Ovary (tissue), 9 donors: ENCODE data around the gene COG5. TPM values are rescaled to one million over a fixed set of nuclear protein-coding genes. Genes with fewer than 3 reads are reported as not detected.

ENCODE experiments used
- DNase-seq, 5 donors: peaks; one replicate each; pipeline ENCODE4 v3.0.0-alpha.2; 2019 to 2020
- H3K27ac ChIP-seq, 2 donors: fragments of 200-600 bp; one replicate each; pipeline versions ENCODE4 v1.5.1 to v1.8.0; 2019 to 2022
- H3K27me3 ChIP-seq: fragments of 200-600 bp; one replicate; pipeline ENCODE4 v1.8.0; 2022
- H3K36me3 ChIP-seq: fragments of 200-600 bp; sonication (generic); one replicate; pipeline ENCODE4 v1.5.1; 2019
- H3K4me1 ChIP-seq: one replicate; pipeline ENCODE4 v1.8.1; 2013; ENCODE audit warnings: mild to moderate bottlenecking, moderate library complexity; ENCODE audit not compliant: insufficient read depth
- H3K4me3 ChIP-seq: fragments of 200-600 bp; sonication (generic); one replicate; pipeline ENCODE4 v1.5.1; 2017
- H3K9me3 ChIP-seq, 2 donors: fragments of 200-600 bp in 1 of 2; sonication (generic) in 1 of 2; one replicate each; pipeline versions ENCODE4 v1.5.1 to v1.8.1; 2013 to 2019; ENCODE audit warnings: mild to moderate bottlenecking in 1 of 2, moderate library complexity in 1 of 2
- EP300 ChIP-seq: sonication (generic); formaldehyde crosslinking; IDR thresholded peaks from one replicate; pipeline ENCODE4 v1.6.1; 2017; ENCODE audit warnings: antibody characterized with exemption
- POLR2A ChIP-seq: fragments of 450-650 bp; IDR thresholded peaks from one replicate; pipeline ENCODE4 v1.6.1; 2017; ENCODE audit warnings: antibody characterized with exemption, mild to moderate bottlenecking, moderate library complexity
- WGBS, 3 donors: extraction: QIAGEN DNeasy Blood & Tissue Kit in 1 of 3; methylation state at CpG; one replicate each; pipeline versions ENCODE4 v1.1.5 to v1.1.7; 2013 to 2017; 5-methylcytosine and 5-hydroxymethylcytosine counted together
- intact Hi-C, 4 donors: fragments of 100-400 bp; cut with DNase I; formaldehyde crosslinking; loops; one replicate each; pipeline versions ENCODE4 v1.11.0 to v1.15.1; 2022 to 2023
- polyA plus RNA-seq, 2 donors: library from polyadenylated mRNA; stranded (reverse); fragments of 200-250 nt in 1 of 2; fragments of 350-450 nt in 1 of 2; fragmentation: Illumina TruSeq in 1 of 2; extraction: RNeasy Lipid Tissue Mini Kit (QIAGEN cat#74804) in 1 of 2; gene quantifications; one replicate each; pipeline ENCODE4 v1.2.3, GENCODE V29; 2013 to 2014
- total RNA-seq, 7 donors: library from RNA; depleted of rRNA in 2 of 7; stranded (reverse); fragments of >200 nt in 2 of 7; fragmentation: NEBNext Ultra II Directional in 3 of 7; extraction: Animal tissue kit (Norgen Biotek cat#: 25700) in 3 of 7; gene quantifications; one replicate each; pipeline versions ENCODE4 v1.1.0 to v1.2.4, GENCODE V29; 2016 to 2023
- TF ChIP-seq, protein P1 (sequence below), 3 donors: fragments of 450-650 bp in 2 of 3; fragments of 200-600 bp in 1 of 3; IDR thresholded peaks; one replicate each; pipeline versions ENCODE4 v1.5.1 to v1.8.0; 2016 to 2022; ENCODE audit warnings: antibody characterized with exemption in 3 of 3, mild to moderate bottlenecking in 1 of 3
- donor health status: DM: no; HTN: no; CAD: no; lungs with moderate emphysema.
- donor health status: DM: no; HTN: no; CAD: no.
- donor health status: Bipolar disorder and iron deficiency.
- donor health status: DM: yes; HTN: yes; CAD: no.
- donor health status: DM: no; HTN: no; CAD: no.
- donor health status: DM: yes; HTN: yes; CAD: no.

Gene COG5
- total and polyA plus RNA-seq, 9 donors: 10.3 to 49.7 (median 37.6) TPM

DNA sequence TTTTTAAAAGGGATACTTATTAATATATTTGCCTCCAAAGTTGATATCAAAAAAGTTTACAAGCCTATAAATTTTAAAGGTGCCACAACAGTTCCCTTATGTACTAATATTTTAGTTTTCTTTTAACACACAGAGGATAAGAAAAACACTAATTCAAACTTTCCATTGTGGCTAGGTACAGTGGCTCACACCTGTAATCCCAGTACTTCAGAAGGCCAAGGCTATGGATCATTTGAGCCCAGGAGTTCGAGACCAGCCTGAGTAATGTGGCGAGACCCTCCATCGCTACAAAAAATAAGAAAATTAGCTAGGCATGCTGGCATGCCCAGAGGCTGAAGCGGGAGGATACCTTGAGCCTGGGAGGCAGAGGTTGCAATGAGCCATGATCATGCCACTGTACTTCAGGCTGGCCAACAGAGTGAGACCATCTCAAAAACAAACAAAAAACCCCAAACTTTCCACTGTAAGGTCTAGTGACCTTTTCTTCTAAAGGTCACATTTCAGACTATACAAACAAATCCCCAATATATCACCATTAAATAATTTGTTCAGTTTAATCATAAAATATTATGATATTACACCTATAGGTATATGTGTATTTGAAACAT lies 287.4 kb downstream of the COG5 start:
- TF ChIP-seq, protein P1, sequence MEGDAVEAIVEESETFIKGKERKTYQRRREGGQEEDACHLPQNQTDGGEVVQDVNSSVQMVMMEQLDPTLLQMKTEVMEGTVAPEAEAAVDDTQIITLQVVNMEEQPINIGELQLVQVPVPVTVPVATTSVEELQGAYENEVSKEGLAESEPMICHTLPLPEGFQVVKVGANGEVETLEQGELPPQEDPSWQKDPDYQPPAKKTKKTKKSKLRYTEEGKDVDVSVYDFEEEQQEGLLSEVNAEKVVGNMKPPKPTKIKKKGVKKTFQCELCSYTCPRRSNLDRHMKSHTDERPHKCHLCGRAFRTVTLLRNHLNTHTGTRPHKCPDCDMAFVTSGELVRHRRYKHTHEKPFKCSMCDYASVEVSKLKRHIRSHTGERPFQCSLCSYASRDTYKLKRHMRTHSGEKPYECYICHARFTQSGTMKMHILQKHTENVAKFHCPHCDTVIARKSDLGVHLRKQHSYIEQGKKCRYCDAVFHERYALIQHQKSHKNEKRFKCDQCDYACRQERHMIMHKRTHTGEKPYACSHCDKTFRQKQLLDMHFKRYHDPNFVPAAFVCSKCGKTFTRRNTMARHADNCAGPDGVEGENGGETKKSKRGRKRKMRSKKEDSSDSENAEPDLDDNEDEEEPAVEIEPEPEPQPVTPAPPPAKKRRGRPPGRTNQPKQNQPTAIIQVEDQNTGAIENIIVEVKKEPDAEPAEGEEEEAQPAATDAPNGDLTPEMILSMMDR (IDR thresholded peaks at IDR 0.05): no peak
- TF ChIP-seq EP300 (no peak), POLR2A (no peak)
- DNase-seq: no peak
- no peaks in the 10 kb centered on the region for H3K36me3 ChIP-seq
- 95 to 99% (median 96%) methylated on average over 4 of the region's 4 CpGs for WGBS, 3 donors
- no peaks in the 10 kb centered on the region for H3K4me1 ChIP-seq
- no peaks in the 10 kb centered on the region for H3K9me3 ChIP-seq
- H3K27me3 ChIP-seq: no peaks in the 10 kb centered on the region
- H3K27ac ChIP-seq: no peak overlapping the region
- intact Hi-C loops: no loop called here
- H3K4me3 ChIP-seq: no peak overlapping the region

DNA sequence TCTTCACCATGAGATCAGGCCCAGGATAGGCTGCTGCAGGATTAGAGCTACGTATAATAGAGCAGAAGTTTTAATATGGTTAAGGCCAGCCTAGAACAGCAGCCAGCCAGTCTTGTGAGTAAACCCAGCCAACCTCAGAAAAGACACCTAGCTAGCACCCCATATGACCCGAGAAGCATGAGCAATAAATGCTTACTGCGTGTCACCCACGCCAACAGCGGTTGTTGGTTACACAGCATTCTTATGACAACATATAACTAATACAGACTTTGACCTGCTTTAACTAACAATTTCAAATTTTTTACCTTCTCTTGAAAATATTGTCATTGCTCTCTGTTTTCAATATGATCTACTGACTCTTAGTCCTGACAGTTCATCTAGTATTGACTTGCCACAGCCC lies 289.2 kb downstream of the COG5 start:
- H3K4me3 ChIP-seq: no peak overlapping the region
- 97 to 99% (median 98%) methylated on average over 5 of the region's 5 CpGs for WGBS, 3 donors

DNA sequence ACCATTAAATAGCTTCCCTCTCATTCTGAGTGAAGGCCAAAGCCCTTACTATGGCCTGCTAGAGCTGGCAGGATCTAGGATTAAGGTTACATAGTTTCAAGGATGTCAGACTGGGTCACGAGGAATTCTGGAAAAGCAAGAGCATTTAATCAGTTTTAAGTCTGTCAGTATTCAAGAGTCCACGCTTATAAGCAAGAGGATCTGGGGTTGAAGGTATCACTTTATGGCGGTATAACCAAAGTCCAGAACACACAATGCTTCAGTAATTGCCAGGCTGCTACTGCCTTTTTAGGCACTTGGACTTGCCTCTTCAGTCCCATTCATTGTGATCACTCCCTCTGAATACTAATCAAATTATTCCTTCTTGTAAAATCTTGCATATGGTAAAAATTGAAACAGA lies 293.9 kb downstream of the COG5 start:
- H3K27me3 ChIP-seq: no peaks in the 10 kb centered on the region
- DNase-seq: no peak
- no peak overlapping the region for H3K4me3 ChIP-seq
- no peaks in the 10 kb centered on the region for H3K36me3 ChIP-seq
- H3K4me1 ChIP-seq: no peaks in the 10 kb centered on the region
- no peak overlapping the region for H3K27ac ChIP-seq
- no peak for TF ChIP-seq POLR2A
- TF ChIP-seq, protein P1 (IDR thresholded peaks at IDR 0.05): no peak
- no peak for TF ChIP-seq EP300
- intact Hi-C loops: no loop called here
- 94 to 99% (median 96%) methylated on average over 3 of the region's 3 CpGs for WGBS, 3 donors
- no peaks in the 10 kb centered on the region for H3K9me3 ChIP-seq

More for the DNA sequence above, 289.2 kb downstream of the COG5 start:
- no peak for TF ChIP-seq EP300
- TF ChIP-seq, protein P1 (IDR thresholded peaks at IDR 0.05): no peak
- no peak for TF ChIP-seq POLR2A
- DNase-seq: no peak
- Histone ChIP-seq H3K36me3 (no peaks in the 10 kb centered on the region), H3K4me1 (no peaks in the 10 kb centered on the region), H3K9me3 (no peaks in the 10 kb centered on the region), H3K27me3 (no peaks in the 10 kb centered on the region), H3K27ac (no peak overlapping the region)
- intact Hi-C loops: no loop called here

DNA sequence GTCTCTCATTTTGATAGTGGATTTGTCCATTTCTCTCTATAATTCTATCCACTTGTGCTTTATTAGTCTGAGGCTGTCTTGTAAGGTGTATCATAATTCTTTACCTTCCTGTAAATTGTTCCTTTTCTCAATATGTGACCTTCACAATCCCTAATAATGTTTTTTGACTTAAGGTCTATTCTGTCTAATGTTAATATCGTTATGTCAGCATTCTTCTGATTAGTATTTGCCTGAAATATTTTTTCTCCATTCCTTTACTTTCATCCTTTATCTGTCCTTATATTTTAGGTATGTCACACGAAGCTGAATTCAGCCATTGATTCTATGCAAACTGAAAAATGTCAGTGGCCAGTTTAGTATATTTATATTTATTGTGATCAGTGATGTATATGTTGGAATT lies 295.1 kb downstream of the COG5 start:
- 91 to 95% (median 91%) methylated on average over 2 of the region's 2 CpGs for WGBS, 3 donors
- intact Hi-C loops: no loop called here
- Histone ChIP-seq H3K27me3 (no peaks in the 10 kb centered on the region), H3K27ac (no peak overlapping the region), H3K4me1 (no peaks in the 10 kb centered on the region), H3K9me3 (no peaks in the 10 kb centered on the region), H3K4me3 (no peak overlapping the region), H3K36me3 (no peaks in the 10 kb centered on the region)
- DNase-seq: no peak
- no peak for TF ChIP-seq EP300
- TF ChIP-seq, protein P1 (IDR thresholded peaks at IDR 0.05): no peak
- TF ChIP-seq POLR2A: no peak
